DOHH2 (cell line): Measurements from ENCODE around the gene NIM1K.
"Not testable (repeated sequence)": the region's sequence is repeated elsewhere in the genome, so short reads cannot be mapped to it uniquely, and the experiment has no call there.

ENCODE experiments used
- EZH2phosphoT487 ChIP-seq: fragments of 200-600 bp; sonication (generic); IDR thresholded peaks from 2 replicates; pipeline ENCODE4 v1.6.1; 2017; ENCODE audit warnings: borderline replicate concordance, mild to moderate bottlenecking, antibody characterized with exemption, low read length, moderate library complexity, mixed read lengths
- TF ChIP-seq, protein P1 (sequence below): fragments of 200-600 bp; sonication (generic); IDR thresholded peaks from one replicate; pipeline ENCODE4 v1.5.1; 2014; ENCODE audit warnings: antibody characterized with exemption, mild to moderate bottlenecking, low read depth, low read length; ENCODE audit not compliant: poor library complexity, severe bottlenecking

DNA sequence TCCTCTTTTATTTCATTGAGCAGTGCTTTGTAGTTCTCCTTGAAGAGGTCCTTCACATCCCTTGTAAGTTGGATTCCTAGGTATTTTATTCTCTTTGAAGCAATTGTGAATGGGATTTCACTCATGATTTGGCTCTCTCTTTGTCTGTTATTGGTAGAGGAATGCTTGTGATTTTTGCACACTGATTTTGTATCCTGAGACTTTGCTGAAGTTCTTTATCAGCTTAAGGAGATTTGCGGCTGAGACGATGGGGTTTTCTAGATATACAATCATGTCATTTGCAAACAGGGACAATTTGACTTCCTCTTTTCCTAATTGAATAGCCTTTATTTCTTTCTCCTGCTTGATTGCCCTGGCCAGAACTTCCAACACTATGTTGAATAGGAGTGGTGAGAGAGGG, 70.2 kb downstream of the NIM1K start:
- TF ChIP-seq, protein P1, sequence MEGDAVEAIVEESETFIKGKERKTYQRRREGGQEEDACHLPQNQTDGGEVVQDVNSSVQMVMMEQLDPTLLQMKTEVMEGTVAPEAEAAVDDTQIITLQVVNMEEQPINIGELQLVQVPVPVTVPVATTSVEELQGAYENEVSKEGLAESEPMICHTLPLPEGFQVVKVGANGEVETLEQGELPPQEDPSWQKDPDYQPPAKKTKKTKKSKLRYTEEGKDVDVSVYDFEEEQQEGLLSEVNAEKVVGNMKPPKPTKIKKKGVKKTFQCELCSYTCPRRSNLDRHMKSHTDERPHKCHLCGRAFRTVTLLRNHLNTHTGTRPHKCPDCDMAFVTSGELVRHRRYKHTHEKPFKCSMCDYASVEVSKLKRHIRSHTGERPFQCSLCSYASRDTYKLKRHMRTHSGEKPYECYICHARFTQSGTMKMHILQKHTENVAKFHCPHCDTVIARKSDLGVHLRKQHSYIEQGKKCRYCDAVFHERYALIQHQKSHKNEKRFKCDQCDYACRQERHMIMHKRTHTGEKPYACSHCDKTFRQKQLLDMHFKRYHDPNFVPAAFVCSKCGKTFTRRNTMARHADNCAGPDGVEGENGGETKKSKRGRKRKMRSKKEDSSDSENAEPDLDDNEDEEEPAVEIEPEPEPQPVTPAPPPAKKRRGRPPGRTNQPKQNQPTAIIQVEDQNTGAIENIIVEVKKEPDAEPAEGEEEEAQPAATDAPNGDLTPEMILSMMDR: not testable (repeated sequence)
- not testable (repeated sequence) for TF ChIP-seq EZH2phosphoT487
